HepG2 (cell line): ENCODE measurements around the gene ZSCAN32. TPM values are rescaled to one million over a fixed set of nuclear protein-coding genes. Genes with fewer than 3 reads are reported as not detected.
A peak's percentile ranks its signal among the peaks of the same experiment; 100 is the strongest.

Source experiments
- DMAP1 ChIP-seq: IDR thresholded peaks from 2 replicates; pipeline ENCODE4 v1.6.1; 2016
- FOSL1 ChIP-seq: sonication (generic); formaldehyde crosslinking; IDR thresholded peaks from 2 replicates; pipeline ENCODE4 v1.9.0; 2021; ENCODE audit warnings: missing genetic modification reagents, borderline replicate concordance
- IRX3 ChIP-seq: sonication (generic); formaldehyde crosslinking; IDR thresholded peaks from 2 replicates; pipeline ENCODE4 v1.8.1; 2023; ENCODE audit warnings: mild to moderate bottlenecking, low read depth, missing genetic modification reagents, borderline replicate concordance
- JUND ChIP-seq: sonication (generic); formaldehyde crosslinking; IDR thresholded peaks from 2 replicates; pipeline ENCODE4 v1.8.0; 2022; ENCODE audit warnings: mild to moderate bottlenecking, missing genetic modification reagents
- KDM2A ChIP-seq: sonication (generic); formaldehyde crosslinking; IDR thresholded peaks from 2 replicates; pipeline ENCODE4 v1.4.0; 2020; ENCODE audit warnings: low read depth, missing genetic modification reagents, borderline replicate concordance
- KLF15 ChIP-seq: sonication (generic); formaldehyde crosslinking; IDR thresholded peaks from 2 replicates; pipeline ENCODE4 v1.8.1; 2023; ENCODE audit warnings: borderline replicate concordance, mild to moderate bottlenecking, inconsistent platforms, missing genetic modification reagents, mixed read lengths
- NFKBIZ ChIP-seq: IDR thresholded peaks from 2 replicates; pipeline ENCODE4 v1.6.1; 2018; ENCODE audit warnings: missing genetic modification reagents, missing compliant biosample characterization
- PHF20 ChIP-seq: sonication (generic); formaldehyde crosslinking; IDR thresholded peaks from 2 replicates; pipeline ENCODE4 v1.5.0; 2020; ENCODE audit warnings: mild to moderate bottlenecking, missing genetic modification reagents
- SYNCRIP ChIP-seq: fragments of 200-400 bp; formaldehyde crosslinking; IDR thresholded peaks from 2 replicates; pipeline ENCODE4 v1.6.1; 2018; ENCODE audit warnings: mild to moderate bottlenecking, low read depth, low read length; ENCODE audit not compliant: insufficient read depth
- ZFP90 ChIP-seq: sonication (generic); formaldehyde crosslinking; IDR thresholded peaks from 2 replicates; pipeline ENCODE4 v1.8.0; 2022; ENCODE audit warnings: missing genetic modification reagents, mild to moderate bottlenecking, inconsistent platforms, borderline replicate concordance
- ZNF12 ChIP-seq: sonication (generic); formaldehyde crosslinking; IDR thresholded peaks from 2 replicates; pipeline ENCODE4 v1.5.0; 2020; ENCODE audit warnings: missing genetic modification reagents
- ZNF205 ChIP-seq: IDR thresholded peaks from 2 replicates; pipeline ENCODE4 v1.6.1; 2018; ENCODE audit warnings: missing biosample characterization, missing genetic modification reagents
- ZNF296 ChIP-seq: sonication (generic); formaldehyde crosslinking; conservative IDR thresholded peaks from 2 replicates; pipeline ENCODE4 v1.5.0; 2020; ENCODE audit warnings: mild to moderate bottlenecking, missing genetic modification reagents
- ZNF431 ChIP-seq: sonication (generic); formaldehyde crosslinking; IDR thresholded peaks from 2 replicates; pipeline ENCODE4 v1.9.0; 2022; ENCODE audit warnings: missing genetic modification reagents, low read depth, mild to moderate bottlenecking, borderline replicate concordance
- ZNF484 ChIP-seq: sonication (generic); formaldehyde crosslinking; IDR thresholded peaks from 2 replicates; pipeline ENCODE4 v1.5.1; 2020; ENCODE audit warnings: mild to moderate bottlenecking, low read depth, missing genetic modification reagents, borderline replicate concordance
- ZNF513 ChIP-seq: sonication (generic); formaldehyde crosslinking; conservative IDR thresholded peaks from 2 replicates; pipeline ENCODE4 v1.5.0; 2020; ENCODE audit warnings: missing genetic modification reagents
- ZNF552 ChIP-seq: sonication (generic); formaldehyde crosslinking; IDR thresholded peaks from 2 replicates; pipeline ENCODE4 v1.9.0; 2022; ENCODE audit warnings: missing genetic modification reagents, mild to moderate bottlenecking, borderline replicate concordance
- ZNF580 ChIP-seq: IDR thresholded peaks from 2 replicates; pipeline ENCODE4 v1.6.1; 2016; ENCODE audit warnings: low read depth, borderline replicate concordance
- ZNF737 ChIP-seq: sonication (generic); formaldehyde crosslinking; IDR thresholded peaks from 2 replicates; pipeline ENCODE4 v1.5.0; 2020; ENCODE audit warnings: missing genetic modification reagents, mild to moderate bottlenecking, borderline replicate concordance
- ZNF772 ChIP-seq: sonication (generic); formaldehyde crosslinking; IDR thresholded peaks from 2 replicates; pipeline ENCODE4 v1.5.0; 2020; ENCODE audit warnings: mild to moderate bottlenecking, missing genetic modification reagents
- ZNF850 ChIP-seq: sonication (generic); formaldehyde crosslinking; conservative IDR thresholded peaks from 2 replicates; pipeline ENCODE4 v1.9.0; 2021; ENCODE audit warnings: mild to moderate bottlenecking, missing genetic modification reagents
- polyA plus RNA-seq, 8 experiments: library from polyadenylated mRNA; depleted of rRNA in 3 of 8; stranded (reverse) in 7 of 8; unstranded in 1 of 8; fragments of >200 nt; fragmentation: Illumina TruSeq in 4 of 8; extraction: Trizol in 4 of 8; gene quantifications; 2 replicates each; pipeline versions ENCODE4 v1.2.1 to v1.2.3, GENCODE V29; 2011 to 2016; ENCODE audit warnings: low read depth in 4 of 8, missing spikeins in 1 of 8, mixed read lengths in 1 of 8; ENCODE audit not compliant: insufficient read depth in 1 of 8
- total RNA-seq, 5 experiments: library from RNA; depleted of rRNA; stranded (reverse); fragments of >200 nt; fragmentation: Illumina TruSeq; extraction: Trizol; gene quantifications; 2 replicates each; pipeline ENCODE4 v1.2.3, GENCODE V29; 2016; ENCODE audit warnings: low read depth in 1 of 5
- TF ChIP-seq, protein P1 (sequence below): sonication (generic); formaldehyde crosslinking; IDR thresholded peaks from 2 replicates; pipeline ENCODE4 v1.8.0; 2022; ENCODE audit warnings: mild to moderate bottlenecking, missing genetic modification reagents; ENCODE audit not compliant: insufficient replicate concordance
- TF ChIP-seq, protein P2 (sequence below): IDR thresholded peaks from 2 replicates; pipeline ENCODE4 v1.6.1; 2016; ENCODE audit warnings: control low read depth

ZSCAN32 gene
- total and polyA plus RNA-seq, 2 of the 13 experiments (the other 11 are each of a cell fraction or from before 2014, with no cell fraction given), result 10.7 to 12.8 TPM

GRCh38 chr16:3400779-3401688, at the start of gene ZSCAN32, which contains the start of gene ZNF174 (continued):
- TF ChIP-seq ZNF431 (CRISPR knock-in tag) (no peak), ZNF850 (CRISPR knock-in tag) (no peak), DMAP1 (CRISPR knock-in tag) (peak; percentile 63; the same call in 1 of the 2 replicates), ZFP90 (CRISPR knock-in tag) (peak; percentile 90), SYNCRIP (no peak), KDM2A (CRISPR knock-in tag) (peak; percentile 92), PHF20 (CRISPR knock-in tag) (peak; percentile 85), KLF15 (CRISPR knock-in tag) (peak; percentile 33; the same call in 1 of the 2 replicates), JUND (CRISPR knock-in tag) (peak; percentile 53; the same call in 1 of the 2 replicates), ZNF296 (CRISPR knock-in tag) (no peak), IRX3 (CRISPR knock-in tag) (no peak), FOSL1 (CRISPR knock-in tag) (peak; percentile 38; the same call in 1 of the 2 replicates), ZNF580 (peak; percentile 80; the same call in 1 of the 2 replicates), NFKBIZ (CRISPR knock-in tag) (no peak), ZNF484 (CRISPR knock-in tag) (no peak), ZNF552 (CRISPR knock-in tag) (peak; percentile 38), ZNF737 (CRISPR knock-in tag) (0 out of 2 replicates have a peak, but pooled peaks have one; percentile 44), ZNF513 (CRISPR knock-in tag) (no peak), ZNF772 (peak; percentile 68), ZNF12 (CRISPR knock-in tag) (no peak), ZNF205 (CRISPR knock-in tag) (peak; percentile 61; the same call in 1 of the 2 replicates)
- TF ChIP-seq, protein P1, sequence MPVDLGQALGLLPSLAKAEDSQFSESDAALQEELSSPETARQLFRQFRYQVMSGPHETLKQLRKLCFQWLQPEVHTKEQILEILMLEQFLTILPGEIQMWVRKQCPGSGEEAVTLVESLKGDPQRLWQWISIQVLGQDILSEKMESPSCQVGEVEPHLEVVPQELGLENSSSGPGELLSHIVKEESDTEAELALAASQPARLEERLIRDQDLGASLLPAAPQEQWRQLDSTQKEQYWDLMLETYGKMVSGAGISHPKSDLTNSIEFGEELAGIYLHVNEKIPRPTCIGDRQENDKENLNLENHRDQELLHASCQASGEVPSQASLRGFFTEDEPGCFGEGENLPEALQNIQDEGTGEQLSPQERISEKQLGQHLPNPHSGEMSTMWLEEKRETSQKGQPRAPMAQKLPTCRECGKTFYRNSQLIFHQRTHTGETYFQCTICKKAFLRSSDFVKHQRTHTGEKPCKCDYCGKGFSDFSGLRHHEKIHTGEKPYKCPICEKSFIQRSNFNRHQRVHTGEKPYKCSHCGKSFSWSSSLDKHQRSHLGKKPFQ (CRISPR knock-in tag), result no peak
- TF ChIP-seq, protein P2, sequence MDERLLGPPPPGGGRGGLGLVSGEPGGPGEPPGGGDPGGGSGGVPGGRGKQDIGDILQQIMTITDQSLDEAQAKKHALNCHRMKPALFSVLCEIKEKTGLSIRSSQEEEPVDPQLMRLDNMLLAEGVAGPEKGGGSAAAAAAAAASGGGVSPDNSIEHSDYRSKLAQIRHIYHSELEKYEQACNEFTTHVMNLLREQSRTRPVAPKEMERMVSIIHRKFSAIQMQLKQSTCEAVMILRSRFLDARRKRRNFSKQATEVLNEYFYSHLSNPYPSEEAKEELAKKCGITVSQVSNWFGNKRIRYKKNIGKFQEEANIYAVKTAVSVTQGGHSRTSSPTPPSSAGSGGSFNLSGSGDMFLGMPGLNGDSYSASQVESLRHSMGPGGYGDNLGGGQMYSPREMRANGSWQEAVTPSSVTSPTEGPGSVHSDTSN (CRISPR knock-in tag), result peak; percentile 97
